Gastrocnemius medialis (tissue), 4 donors: Measurements from ENCODE around the gene TESK2. TPM values are rescaled to one million over a fixed set of nuclear protein-coding genes. Genes with fewer than 3 reads are reported as not detected.
"Not testable (repeated sequence)": the region's sequence is repeated elsewhere in the genome, so short reads cannot be mapped to it uniquely, and the experiment has no call there.

Experiments
- ATAC-seq, 2 donors: fragments of 150-250 bp; one replicate each; pipeline ENCODE4 v1.9.1; 2016
- DNase-seq, 2 donors: peaks; one replicate each; pipeline ENCODE4 v3.0.0-alpha.2; 2019
- H3K27ac ChIP-seq, 4 donors: fragments of 200-600 bp; sonication (generic); 1 replicate in 1 of 4; 2 replicates in 3 of 4; pipeline ENCODE4 v1.5.1; 2016 to 2018; ENCODE audit warnings: mild to moderate bottlenecking in 2 of 4, moderate library complexity in 1 of 4
- H3K27me3 ChIP-seq, 3 donors: fragments of 200-600 bp; sonication (generic) in 2 of 3; 1 replicate in 1 of 3; 2 replicates in 2 of 3; pipeline versions ENCODE4 v1.5.1 to v1.6.0; 2016 to 2019; ENCODE audit warnings: mild to moderate bottlenecking in 1 of 3, moderate library complexity in 1 of 3
- H3K36me3 ChIP-seq, 2 donors: fragments of 200-600 bp; sonication (generic) in 1 of 2; one replicate each; pipeline ENCODE4 v1.5.1; 2017 to 2018
- H3K4me1 ChIP-seq, 2 donors: fragments of 200-600 bp; sonication (generic) in 1 of 2; one replicate each; pipeline ENCODE4 v1.5.1; 2016 to 2017; ENCODE audit warnings: mild to moderate bottlenecking in 2 of 2
- H3K4me3 ChIP-seq, 4 donors: fragments of 200-600 bp; sonication (generic) in 3 of 4; 1 replicate in 1 of 4; 2 replicates in 3 of 4; pipeline ENCODE4 v1.5.1; 2016 to 2019; ENCODE audit warnings: mild to moderate bottlenecking in 2 of 4
- H3K9me3 ChIP-seq, 3 donors: fragments of 200-600 bp; sonication (generic) in 2 of 3; 1 replicate in 1 of 3; 2 replicates in 2 of 3; pipeline ENCODE4 v1.5.1; 2016 to 2019
- POLR2A ChIP-seq, 2 donors: fragments of 450-650 bp; IDR thresholded peaks; one replicate each; pipeline ENCODE4 v1.6.1; 2017; ENCODE audit warnings: antibody characterized with exemption in 2 of 2, mild to moderate bottlenecking in 2 of 2, moderate library complexity in 2 of 2
- in situ Hi-C, 4 donors: fragments of 200-750 bp; cut with MboI; loops; one replicate each; pipeline versions ENCODE4 v1.15.0 to v1.8.0; 2017; ENCODE audit warnings: low sequenced_read_pairs in 4 of 4
- intact Hi-C: fragments of 100-400 bp; cut with DNase I; formaldehyde crosslinking; loops from one replicate; pipeline ENCODE4 v1.15.1; 2023; ENCODE audit warnings: low total_unique reads
- total RNA-seq, 4 donors: library from RNA; depleted of rRNA; stranded (reverse); fragments of >200 nt; gene quantifications; one replicate each; pipeline versions ENCODE4 v1.1.0 to v1.2.3, GENCODE V29; 2016
- TF ChIP-seq, protein P1 (sequence below), 5 experiments: fragments of 450-650 bp in 3 of 5; fragments of 200-600 bp in 2 of 5; sonication (generic) in 2 of 5; IDR thresholded peaks in 4 of 5; conservative IDR thresholded peaks in 1 of 5; 1 replicate in 4 of 5; 2 replicates in 1 of 5; pipeline ENCODE4 v1.5.1; 2016 to 2019; ENCODE audit warnings: antibody characterized with exemption in 5 of 5, mild to moderate bottlenecking in 3 of 5, moderate library complexity in 3 of 5

Gene TESK2
- total RNA-seq, 4 donors from 2014 or later = 3.4 to 5.8 (median 4.5) TPM

- Histone ChIP-seq H3K4me1 (no peaks in the 10 kb centered on the region), H3K27ac (no peak overlapping the region), H3K27me3 (no peaks in the 10 kb centered on the region), H3K9me3 (no peaks in the 10 kb centered on the region), H3K36me3 (no peaks in the 10 kb centered on the region), H3K4me3 (no peak overlapping the region)
- in situ Hi-C loops (loop anchor here in 1 of 4 donors (25.0 kb wide), 1 partner anchor 465 kb away; the partner anchor contains the start of genes HECTD3 and UROD), intact Hi-C loops (no loop called here)
- no peak for TF ChIP-seq POLR2A (IDR thresholded peaks at IDR 0.05)
- TF ChIP-seq, protein P1, sequence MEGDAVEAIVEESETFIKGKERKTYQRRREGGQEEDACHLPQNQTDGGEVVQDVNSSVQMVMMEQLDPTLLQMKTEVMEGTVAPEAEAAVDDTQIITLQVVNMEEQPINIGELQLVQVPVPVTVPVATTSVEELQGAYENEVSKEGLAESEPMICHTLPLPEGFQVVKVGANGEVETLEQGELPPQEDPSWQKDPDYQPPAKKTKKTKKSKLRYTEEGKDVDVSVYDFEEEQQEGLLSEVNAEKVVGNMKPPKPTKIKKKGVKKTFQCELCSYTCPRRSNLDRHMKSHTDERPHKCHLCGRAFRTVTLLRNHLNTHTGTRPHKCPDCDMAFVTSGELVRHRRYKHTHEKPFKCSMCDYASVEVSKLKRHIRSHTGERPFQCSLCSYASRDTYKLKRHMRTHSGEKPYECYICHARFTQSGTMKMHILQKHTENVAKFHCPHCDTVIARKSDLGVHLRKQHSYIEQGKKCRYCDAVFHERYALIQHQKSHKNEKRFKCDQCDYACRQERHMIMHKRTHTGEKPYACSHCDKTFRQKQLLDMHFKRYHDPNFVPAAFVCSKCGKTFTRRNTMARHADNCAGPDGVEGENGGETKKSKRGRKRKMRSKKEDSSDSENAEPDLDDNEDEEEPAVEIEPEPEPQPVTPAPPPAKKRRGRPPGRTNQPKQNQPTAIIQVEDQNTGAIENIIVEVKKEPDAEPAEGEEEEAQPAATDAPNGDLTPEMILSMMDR (IDR thresholded peaks at IDR 0.05 in 4 of 5, conservative IDR thresholded peaks at IDR 0.05 in 1 of 5) = no peak
- ATAC-seq = no peak
- DNase-seq = no peak
Observed at GRCh38 chr1:45477646-45478045, 13.3 kb downstream of the TESK2 start.

- H3K9me3 ChIP-seq, H3K27me3 ChIP-seq, H3K27ac ChIP-seq, H3K4me1 ChIP-seq, intact Hi-C loops, in situ Hi-C loops, DNase-seq, H3K4me3 ChIP-seq, ATAC-seq, H3K36me3 ChIP-seq: not testable (repeated sequence)
Observed at GRCh38 chr1:45474194-45474593, 16.8 kb downstream of the TESK2 start.

- ATAC-seq (no peak), DNase-seq (no peak)
- H3K4me3 ChIP-seq = no peak overlapping the region
- H3K9me3 ChIP-seq = no peaks in the 10 kb centered on the region
- no peak for TF ChIP-seq POLR2A (IDR thresholded peaks at IDR 0.05)
- TF ChIP-seq, protein P1 (IDR thresholded peaks at IDR 0.05 in 4 of 5, conservative IDR thresholded peaks at IDR 0.05 in 1 of 5) = no peak
- H3K27ac ChIP-seq = no peak overlapping the region
- no peaks in the 10 kb centered on the region for H3K4me1 ChIP-seq
- in situ Hi-C loops (no loop called here), intact Hi-C loops (no loop called here)
- H3K27me3 ChIP-seq = no peaks in the 10 kb centered on the region
- H3K36me3 ChIP-seq = no peaks in the 10 kb centered on the region
Observed at GRCh38 chr1:45473302-45473701, 17.7 kb downstream of the TESK2 start.

DNA sequence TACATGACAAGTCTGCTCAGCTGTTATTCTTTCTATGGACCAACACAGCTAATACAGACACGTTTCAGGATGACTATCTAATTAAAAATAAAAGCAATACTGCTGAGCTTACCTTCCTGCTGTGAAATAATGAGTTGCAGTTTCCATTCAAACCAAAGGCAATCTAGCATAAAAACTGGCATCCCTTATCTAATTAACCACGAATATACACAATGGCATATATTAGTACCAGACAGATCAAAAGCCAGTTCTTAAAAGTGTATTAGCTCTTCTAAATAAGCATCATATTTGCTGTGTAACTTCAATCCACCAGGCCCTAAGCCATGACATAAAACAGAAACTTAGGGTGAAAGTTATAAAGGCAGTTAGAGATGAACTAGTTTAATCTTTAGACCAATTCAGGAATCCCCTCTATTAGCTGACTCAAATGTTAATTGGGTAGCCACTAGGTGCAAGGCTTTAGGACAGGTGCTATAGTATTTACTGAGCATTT is 20.6 kb downstream of the TESK2 start:
- ATAC-seq (no peak), DNase-seq (no peak)
- no peaks in the 10 kb centered on the region for H3K27me3 ChIP-seq
- no peak overlapping the region for H3K27ac ChIP-seq
- H3K4me1 ChIP-seq = no peaks in the 10 kb centered on the region
- H3K9me3 ChIP-seq = no peaks in the 10 kb centered on the region
- TF ChIP-seq, protein P1 (IDR thresholded peaks at IDR 0.05 in 4 of 5, conservative IDR thresholded peaks at IDR 0.05 in 1 of 5) = no peak
- TF ChIP-seq POLR2A (IDR thresholded peaks at IDR 0.05) = no peak
- in situ Hi-C loops = no loop called here
- intact Hi-C loops = no loop called here
- H3K4me3 ChIP-seq = no peak overlapping the region
- H3K36me3 ChIP-seq = no peaks in the 10 kb centered on the region

GRCh38 chr1:45467353-45467752 is 23.6 kb downstream of the TESK2 start:
- H3K9me3 ChIP-seq, intact Hi-C loops, ATAC-seq, H3K4me3 ChIP-seq, H3K27ac ChIP-seq, H3K36me3 ChIP-seq, H3K4me1 ChIP-seq, in situ Hi-C loops, H3K27me3 ChIP-seq, DNase-seq: not testable (repeated sequence)

DNA sequence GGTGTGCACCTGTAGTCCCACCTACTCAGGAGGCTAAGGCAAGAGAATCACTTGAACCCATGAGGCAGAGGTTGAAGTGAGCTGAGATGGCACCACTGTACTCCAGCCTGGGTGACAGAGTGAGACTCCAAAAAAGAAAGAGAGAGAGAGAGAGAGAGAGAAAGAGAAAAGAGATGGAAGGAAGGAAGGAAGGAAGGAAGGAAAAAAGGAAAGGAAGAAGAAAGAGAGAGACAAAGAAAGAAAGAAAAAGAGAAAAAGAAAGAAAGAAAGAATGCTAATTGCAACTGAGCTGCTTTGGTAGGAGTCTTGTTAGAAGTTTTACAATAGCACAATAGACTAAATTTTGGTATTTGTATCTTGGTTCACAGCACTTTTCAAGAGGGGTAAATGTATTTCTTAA is 25.7 kb downstream of the TESK2 start:
- no peaks in the 10 kb centered on the region for H3K36me3 ChIP-seq
- no peaks in the 10 kb centered on the region for H3K27me3 ChIP-seq
- no peak overlapping the region for H3K27ac ChIP-seq
- no peaks in the 10 kb centered on the region for H3K4me1 ChIP-seq
- no peak for ATAC-seq
- H3K4me3 ChIP-seq = no peak overlapping the region
- intact Hi-C loops (no loop called here), in situ Hi-C loops (no loop called here)
- no peaks in the 10 kb centered on the region for H3K9me3 ChIP-seq
- no peak for TF ChIP-seq POLR2A (IDR thresholded peaks at IDR 0.05)
- TF ChIP-seq, protein P1 (IDR thresholded peaks at IDR 0.05 in 4 of 5, conservative IDR thresholded peaks at IDR 0.05 in 1 of 5) = no peak
- DNase-seq = no peak
